Activated CD4-positive, alpha-beta T cell treated with anti-CD3 and anti-CD28 coated beads for 36 hours (primary cell): Measurements from ENCODE around the gene PAX7. TPM values are rescaled to one million over a fixed set of nuclear protein-coding genes. Genes with fewer than 3 reads are reported as not detected.

Source experiments
- ATAC-seq: fragments of 200-7000 bp; cut with Tn5 transposase; one replicate; pipeline ENCODE4 v1.10.0; 2021; ENCODE audit warnings: mild to moderate bottlenecking, moderate library complexity
- CTCF ChIA-PET: fragments of 350-600 bp; sonication (Branson Sonifier 250); formaldehyde crosslinking; loops from one replicate; lab custom pipeline; 2021; ENCODE audit warnings: antibody characterized with exemption; lab: Charles Lee
- POLR2A ChIA-PET: fragments of 350-600 bp; sonication (Branson Sonifier 250); formaldehyde crosslinking; loops from one replicate; lab custom pipeline; 2021; ENCODE audit warnings: antibody characterized with exemption, inconsistent platforms; lab: Charles Lee
- DNase-seq: peaks from one replicate; pipeline ENCODE4 v3.0.0-alpha.2; 2020
- H3K27ac Mint-ChIP-seq: one replicate; pipeline ENCODE4 v1.8.0; 2021; ENCODE audit warnings: mixed read lengths
- H3K27me3 Mint-ChIP-seq: one replicate; pipeline ENCODE4 v1.8.0; 2021; ENCODE audit warnings: mixed read lengths
- H3K36me3 Mint-ChIP-seq: one replicate; pipeline ENCODE4 v1.8.0; 2021; ENCODE audit warnings: low read depth, mixed read lengths
- H3K4me1 Mint-ChIP-seq: one replicate; pipeline ENCODE4 v1.8.0; 2021; ENCODE audit warnings: mixed read lengths
- H3K4me3 Mint-ChIP-seq: one replicate; pipeline ENCODE4 v1.8.0; 2021; ENCODE audit warnings: mild to moderate bottlenecking, moderate library complexity, mixed read lengths
- H3K9me3 Mint-ChIP-seq: one replicate; pipeline ENCODE4 v1.8.0; 2021; ENCODE audit warnings: low read depth, mixed read lengths
- intact Hi-C, 2 experiments: fragments of 100-400 bp; cut with DNase I in 1 of 2; cut with micrococcal nuclease in 1 of 2; formaldehyde crosslinking; loops; one replicate each; pipeline versions ENCODE4 v1.14.2 to v1.15.1; 2022 to 2024; cut with DNase I, micrococcal nuclease
- total RNA-seq, 2 experiments: library from RNA; stranded (reverse); gene quantifications; one replicate each; pipeline ENCODE4 v1.2.3, GENCODE V29; 2021

PAX7 gene
- total RNA-seq, 2 experiments from 2014 or later, result not detected

DNA sequence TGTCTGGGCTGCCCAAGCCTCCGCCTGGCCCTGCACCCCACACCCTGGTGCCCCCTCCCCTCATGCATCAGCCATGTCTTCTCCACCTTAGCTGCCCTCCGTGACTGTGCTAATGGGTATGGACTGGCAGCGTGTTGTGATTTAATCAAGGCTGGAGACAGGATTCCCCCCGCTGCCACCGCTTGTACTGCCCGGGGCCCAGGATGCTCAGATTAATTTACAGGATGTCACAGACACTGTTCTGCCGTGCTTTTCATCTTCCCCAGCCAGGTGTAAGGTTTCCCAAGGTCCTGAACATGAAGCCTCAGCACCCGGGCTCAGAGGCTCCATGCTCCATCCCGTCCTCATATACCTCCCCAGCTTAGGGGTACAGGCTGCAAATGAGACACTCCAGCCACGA lies 162.5 kb downstream of the PAX7 start:
- intact Hi-C loops, result no loop called here
- POLR2A ChIA-PET, result no interaction called here
- Mint-ChIP-seq H3K9me3 (no peaks in the 10 kb centered on the region), H3K4me3 (no peak overlapping the region), H3K36me3 (no peaks in the 10 kb centered on the region), H3K4me1 (no peaks in the 10 kb centered on the region), H3K27ac (no peak overlapping the region), H3K27me3 (peaks cover 32% of the 10 kb centered on the region)
- no peak for DNase-seq
- no peak for ATAC-seq
- CTCF ChIA-PET, result no interaction called here

DNA sequence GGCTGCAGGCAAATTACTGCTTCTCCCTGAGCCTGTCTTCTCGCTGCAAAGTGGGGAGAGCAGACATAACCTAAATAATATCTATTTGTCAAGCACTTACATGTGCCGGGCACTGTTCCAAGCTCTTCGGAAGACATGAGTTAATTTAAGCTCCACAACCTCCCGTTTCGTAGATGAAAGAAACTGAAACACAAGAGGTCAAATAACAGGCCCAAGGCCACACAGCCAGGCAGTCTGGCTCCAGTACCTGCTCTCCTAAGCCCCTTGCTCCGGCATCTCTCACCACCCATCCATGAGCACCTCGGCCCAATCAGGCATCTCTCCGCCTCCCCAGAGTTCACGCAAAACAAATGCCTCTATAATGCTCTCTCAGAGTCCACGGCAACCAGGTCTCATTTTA lies 163.4 kb downstream of the PAX7 start:
- ATAC-seq, result no peak
- intact Hi-C loops, result no loop called here
- Mint-ChIP-seq H3K9me3 (no peaks in the 10 kb centered on the region), H3K27ac (no peak overlapping the region), H3K27me3 (peaks cover 30% of the 10 kb centered on the region), H3K4me3 (no peak overlapping the region), H3K36me3 (no peaks in the 10 kb centered on the region), H3K4me1 (no peaks in the 10 kb centered on the region)
- ChIA-PET POLR2A (no interaction called here), CTCF (interaction anchor here (0.6 kb wide), 1 partner anchor 1724 kb away, joined by 3 read pairs; no protein-coding TSS in a partner anchor)
- DNase-seq, result no peak

DNA sequence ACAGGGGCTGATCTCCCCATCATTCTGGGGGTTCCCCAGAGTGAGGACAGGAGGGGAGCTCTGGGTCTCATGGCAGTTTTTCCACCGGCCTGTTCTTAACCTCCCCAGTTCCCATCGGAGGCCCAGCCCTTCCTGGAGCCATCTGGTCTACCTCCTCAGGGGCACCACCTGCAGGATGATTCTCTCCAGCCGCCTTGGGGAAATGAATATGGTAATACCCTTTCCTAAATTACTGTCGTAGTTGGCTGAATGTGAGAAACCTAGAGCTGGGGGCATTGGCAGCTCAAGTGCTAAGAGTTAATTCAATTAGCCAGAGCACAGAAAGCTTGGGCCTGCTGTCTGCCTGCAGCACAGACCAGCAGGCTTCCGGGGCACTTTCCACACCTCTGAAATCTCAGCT lies 163.9 kb downstream of the PAX7 start:
- ATAC-seq, result no peak
- ChIA-PET POLR2A (no interaction called here), CTCF (interaction anchor here (1.3 kb wide), 1 partner anchor 8 kb away, joined by 4 read pairs; no protein-coding TSS in a partner anchor)
- H3K4me3 Mint-ChIP-seq, result no peak overlapping the region
- H3K27ac Mint-ChIP-seq, result no peak overlapping the region
- H3K4me1 Mint-ChIP-seq, result no peaks in the 10 kb centered on the region
- intact Hi-C loops, result no loop called here
- no peaks in the 10 kb centered on the region for H3K36me3 Mint-ChIP-seq
- DNase-seq, result no peak
- no peaks in the 10 kb centered on the region for H3K9me3 Mint-ChIP-seq
- peaks cover 28% of the 10 kb centered on the region for H3K27me3 Mint-ChIP-seq

DNA sequence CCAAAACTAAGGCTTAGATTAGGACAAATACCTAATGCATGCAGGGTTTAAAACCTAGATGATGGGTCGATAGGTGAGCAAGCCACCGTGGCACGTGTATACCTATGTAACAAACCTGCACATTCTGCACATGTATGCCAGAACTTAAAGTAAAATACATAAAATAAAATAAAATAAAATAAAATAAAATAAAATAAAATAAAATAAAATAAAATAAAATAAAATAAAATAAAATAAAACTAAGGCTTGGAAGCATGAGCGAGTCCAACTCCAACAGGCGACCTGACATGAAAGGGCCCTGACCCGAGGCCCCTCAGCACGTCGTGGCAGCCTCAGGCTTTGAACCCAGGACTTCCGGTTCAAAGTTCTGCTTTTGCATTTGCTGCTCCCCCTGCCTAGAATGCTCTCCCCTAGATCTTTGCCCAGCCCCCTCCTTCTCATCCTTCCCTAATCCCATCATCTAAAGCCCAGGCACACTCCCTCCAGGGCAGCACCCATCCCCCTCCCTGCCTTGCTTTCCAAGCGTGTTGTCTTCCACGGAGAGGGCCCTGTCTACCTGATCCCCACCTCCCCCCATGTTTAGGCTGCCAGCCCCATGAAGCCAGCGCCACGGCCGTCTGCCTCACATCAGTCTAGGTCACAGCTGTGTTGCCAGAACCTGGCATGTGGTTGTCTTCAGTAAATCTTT lies 164.5 kb downstream of the PAX7 start:
- Mint-ChIP-seq H3K27ac (no peak overlapping the region), H3K9me3 (no peaks in the 10 kb centered on the region), H3K36me3 (no peaks in the 10 kb centered on the region), H3K27me3 (peaks cover 22% of the 10 kb centered on the region), H3K4me3 (no peak overlapping the region), H3K4me1 (no peaks in the 10 kb centered on the region)
- ATAC-seq (no peak), DNase-seq (no peak)
- intact Hi-C loops, result no loop called here
- ChIA-PET CTCF (interaction anchor here (1.3 kb wide), 1 partner anchor 8 kb away, joined by 4 read pairs; no protein-coding TSS in a partner anchor), POLR2A (no interaction called here)

DNA sequence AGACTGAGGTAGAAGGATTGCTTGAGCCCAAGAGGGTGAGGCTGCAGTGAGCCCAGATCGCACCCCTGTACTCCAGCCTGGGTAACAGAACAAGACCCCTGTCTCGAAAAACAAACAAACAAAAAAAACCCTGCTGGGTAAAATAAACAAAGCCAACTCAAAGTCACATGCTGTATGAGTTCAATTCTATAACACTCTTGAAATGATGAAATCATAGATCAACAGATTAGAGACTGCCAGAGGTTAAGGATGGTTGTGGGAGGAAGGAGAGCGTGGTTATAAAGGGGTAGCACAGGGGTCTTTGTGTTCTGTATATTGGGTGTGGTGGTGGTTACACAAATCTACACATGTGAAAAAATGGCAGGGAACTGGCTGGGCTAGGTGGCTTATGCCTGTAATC lies 166.3 kb downstream of the PAX7 start:
- ChIA-PET CTCF (no interaction called here), POLR2A (no interaction called here)
- ATAC-seq (no peak), DNase-seq (no peak)
- intact Hi-C loops, result no loop called here
- Mint-ChIP-seq H3K4me3 (no peak overlapping the region), H3K4me1 (no peaks in the 10 kb centered on the region), H3K27me3 (peaks cover 18% of the 10 kb centered on the region), H3K36me3 (no peaks in the 10 kb centered on the region), H3K27ac (no peak overlapping the region), H3K9me3 (no peaks in the 10 kb centered on the region)

Other genes with a start within 250 kb of the PAX7 start
- not detected for gene KLHDC7A, start 149.9 kb upstream of the PAX7 start, total RNA-seq
- gene TAS1R2, start 228.8 kb downstream of the PAX7 start, total RNA-seq, result not detected